LoVo (cell line): ENCODE results near the gene FANCI.

Experiments
- DNase-seq: peaks from one replicate; pipeline ENCODE4 v3.0.0-alpha.2; 2016; ENCODE audit warnings: low spot score

Gene FANCI

GRCh38 chr15:89361451-89362202 lies 117.8 kb downstream of the FANCI start:
- peak; percentile 67 for DNase-seq

GRCh38 chr15:89362203-89363101 lies 118.7 kb downstream of the FANCI start:
- no peak for DNase-seq

GRCh38 chr15:89363133-89363532 lies 119.4 kb downstream of the FANCI start:
- no peak for DNase-seq

- DNase-seq: no peak
Measured at GRCh38 chr15:89363770-89364169, 120.0 kb downstream of the FANCI start.

- DNase-seq: no peak
Measured at GRCh38 chr15:89364341-89364740, 120.6 kb downstream of the FANCI start.

- DNase-seq: no peak
Measured at GRCh38 chr15:89364741-89365450, 121.1 kb downstream of the FANCI start.

- no peak for DNase-seq
Measured at GRCh38 chr15:89365462-89366065, 121.8 kb downstream of the FANCI start.
